ENCODE measurements around the gene TAF15. TPM values are rescaled to one million over a fixed set of nuclear protein-coding genes. Genes with fewer than 3 reads are reported as not detected.

The TAF15 gene
- total RNA-seq, 1 donor from 2014 or later, result 48.1 TPM

- no peak for DNase-seq (ENCODE audit: low spot score in 2 of 2)
- FAIRE-seq, result no peak
Measured at GRCh38 chr17:35812456-35812855, 3.2 kb downstream of the TAF15 start.

GRCh38 chr17:35816723-35817122 is 7.4 kb downstream of the TAF15 start:
- FAIRE-seq (no peak), DNase-seq (ENCODE audit: low spot score in 2 of 2) (no peak)

- no peak for FAIRE-seq
- DNase-seq (ENCODE audit: low spot score in 2 of 2), result no peak
Measured at GRCh38 chr17:35817196-35817595, 7.9 kb downstream of the TAF15 start.

GRCh38 chr17:35819455-35819854 is 10.2 kb downstream of the TAF15 start:
- no peak for FAIRE-seq

DNA sequence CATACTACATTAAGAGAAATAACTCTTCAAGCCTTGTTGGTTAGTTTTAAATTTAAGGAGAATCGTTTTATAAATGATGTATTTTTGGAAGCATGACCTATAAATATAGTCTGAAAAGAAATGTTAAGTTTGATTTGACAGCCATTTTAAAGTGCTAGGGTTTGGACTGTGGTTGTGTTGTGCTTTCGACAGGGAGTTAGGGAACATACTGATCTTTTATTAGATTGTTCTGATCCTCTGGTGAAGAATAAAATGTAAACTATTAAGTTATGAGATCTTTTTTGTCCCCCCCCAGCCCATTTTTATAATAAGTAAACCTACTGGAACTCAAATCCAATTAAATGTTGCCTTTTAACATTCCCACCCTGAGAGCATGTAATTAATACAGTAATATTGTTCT is 12.0 kb downstream of the TAF15 start:
- DNase-seq (ENCODE audit: low spot score in 2 of 2) (no peak), FAIRE-seq (no peak)

More at GRCh38 chr17:35819455-35819854, 10.2 kb downstream of the TAF15 start:
- DNase-seq (ENCODE audit: low spot score in 2 of 2), result no peak

DNA sequence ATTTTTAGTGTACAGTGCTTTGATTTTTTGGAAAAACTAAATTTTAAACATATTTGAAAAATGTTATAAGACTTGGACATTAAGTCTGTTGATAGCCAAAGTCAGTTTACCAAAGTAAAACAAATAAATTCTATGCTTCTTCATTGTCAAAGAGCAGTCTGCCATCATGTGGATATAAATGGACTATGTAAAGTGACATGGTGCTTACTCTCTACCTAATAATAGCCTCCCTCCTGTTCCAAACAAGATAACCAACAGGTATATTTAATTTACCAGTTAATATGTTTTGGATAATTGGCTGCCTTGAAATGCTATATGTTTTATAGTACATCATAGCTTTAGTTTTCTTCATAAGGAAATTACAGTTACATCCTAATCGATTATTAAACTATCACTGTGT is 15.9 kb downstream of the TAF15 start:
- FAIRE-seq, result no peak
- DNase-seq (ENCODE audit: low spot score in 2 of 2), result no peak

DNA sequence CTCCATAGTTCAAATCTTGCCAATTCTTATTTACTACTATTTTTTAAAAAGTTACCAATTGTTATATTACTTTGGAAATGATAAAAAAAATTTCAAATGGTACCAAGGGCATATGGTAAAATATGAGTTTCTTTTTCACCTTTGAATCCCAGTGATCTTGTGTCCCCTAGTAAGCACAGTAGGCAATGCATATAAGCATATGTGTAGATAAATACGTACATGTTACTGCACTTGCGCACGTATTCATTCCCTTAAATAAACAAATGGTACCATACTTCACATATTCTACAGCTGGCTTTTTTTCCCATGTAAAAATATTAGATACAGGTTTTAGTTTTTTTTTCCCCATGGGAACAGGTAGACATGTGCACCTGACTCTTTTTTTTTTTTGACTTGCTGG is 31.8 kb downstream of the TAF15 start:
- no peak for FAIRE-seq
- DNase-seq (ENCODE audit: low spot score in 2 of 2), result no peak

- DNase-seq (ENCODE audit: low spot score in 2 of 2) (no peak), FAIRE-seq (no peak)
Measured at GRCh38 chr17:35841505-35841904, 32.2 kb downstream of the TAF15 start.

DNA sequence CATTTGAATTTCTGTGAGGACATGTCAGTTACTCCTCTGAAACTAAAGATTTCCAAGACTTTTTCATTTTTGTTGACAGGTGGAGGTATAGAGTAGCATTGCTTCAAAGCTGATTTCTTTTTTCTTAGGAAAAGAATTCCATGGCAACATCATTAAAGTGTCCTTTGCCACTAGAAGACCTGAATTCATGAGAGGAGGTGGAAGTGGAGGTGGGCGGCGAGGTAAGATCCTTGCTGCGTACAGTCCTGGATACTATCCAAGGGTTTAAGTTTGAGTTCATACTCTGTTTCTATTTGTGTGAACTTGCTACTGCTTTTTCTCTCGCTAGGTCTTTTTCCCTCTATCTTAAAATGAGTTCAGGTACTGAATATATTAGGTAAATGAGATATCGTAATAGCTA is 33.0 kb downstream of the TAF15 start:
- DNase-seq (ENCODE audit: low spot score in 2 of 2) (no peak), FAIRE-seq (no peak)

- no peak for FAIRE-seq
- no peak for DNase-seq (ENCODE audit: low spot score in 2 of 2)
Measured at GRCh38 chr17:35843698-35844097, 34.4 kb downstream of the TAF15 start.

DNA sequence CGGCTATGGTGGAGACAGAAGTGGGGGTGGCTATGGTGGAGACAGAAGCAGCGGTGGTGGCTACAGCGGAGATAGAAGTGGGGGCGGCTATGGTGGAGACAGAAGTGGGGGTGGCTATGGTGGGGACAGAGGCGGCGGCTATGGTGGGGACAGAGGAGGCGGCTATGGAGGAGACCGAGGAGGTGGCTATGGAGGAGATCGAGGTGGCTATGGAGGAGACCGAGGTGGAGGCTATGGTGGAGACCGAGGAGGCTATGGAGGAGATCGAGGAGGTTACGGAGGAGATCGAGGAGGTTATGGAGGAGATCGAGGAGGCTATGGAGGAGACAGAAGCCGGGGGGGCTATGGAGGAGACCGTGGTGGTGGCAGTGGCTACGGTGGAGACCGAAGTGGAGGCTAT is 35.3 kb downstream of the TAF15 start:
- no peak for FAIRE-seq
- no peak for DNase-seq (ENCODE audit: low spot score in 2 of 2)

DNA sequence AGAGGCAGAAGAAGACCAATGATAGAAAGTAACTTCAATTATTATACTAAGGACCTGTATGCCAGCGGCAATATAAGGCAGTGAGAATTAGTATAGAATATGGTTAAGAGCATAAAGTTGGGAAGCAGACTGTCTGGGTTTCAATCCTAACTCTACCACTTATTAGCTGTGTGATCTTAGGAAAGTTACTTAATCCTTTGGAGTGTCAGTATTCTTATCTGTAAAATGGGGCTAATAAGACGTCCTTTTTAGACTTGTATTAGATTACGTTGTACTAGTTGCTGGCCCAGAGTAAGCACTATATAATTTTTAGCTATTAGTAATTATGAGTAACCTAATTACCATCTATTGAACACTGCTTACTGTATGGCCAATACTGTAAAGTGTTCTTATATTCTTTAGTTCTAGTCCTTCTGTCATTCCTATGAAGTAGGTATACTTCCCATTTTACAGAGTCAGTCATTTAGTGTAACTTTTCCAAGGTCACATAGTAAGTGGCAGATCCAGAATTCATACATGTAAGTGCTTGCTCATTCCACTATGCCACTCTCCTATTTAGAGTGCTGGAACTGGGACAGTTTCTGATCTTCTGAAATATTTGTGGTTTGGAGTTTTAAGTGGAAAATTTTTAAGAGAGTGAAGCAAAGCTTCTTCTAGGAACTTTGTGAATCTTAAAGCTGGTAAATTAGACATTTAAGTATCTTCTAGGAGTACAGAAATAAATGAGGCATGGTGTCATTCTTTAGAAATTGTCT is 36.9 kb downstream of the TAF15 start:
- DNase-seq (ENCODE audit: low spot score in 2 of 2) (no peak), FAIRE-seq (no peak)

DNA sequence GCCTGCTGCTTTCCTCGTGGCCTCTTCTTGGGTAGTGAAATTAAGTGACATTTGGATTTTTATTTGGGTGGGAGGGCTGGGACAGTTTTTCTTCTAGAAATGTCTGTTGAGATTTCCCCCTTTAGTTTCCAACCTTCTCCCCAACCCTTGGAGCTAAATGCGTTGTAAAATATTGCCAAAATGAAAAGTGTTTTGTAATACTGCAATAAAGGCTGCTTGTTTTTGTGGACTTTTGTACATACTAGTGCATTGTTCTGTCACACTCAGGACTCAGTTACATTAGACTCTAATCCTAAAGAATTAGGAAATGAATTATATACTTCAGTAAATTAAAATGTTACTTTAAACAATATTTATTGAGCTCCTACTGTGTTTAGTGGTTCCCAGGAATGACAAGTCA is 37.7 kb downstream of the TAF15 start:
- FAIRE-seq, result no peak

GRCh38 chr17:35847633-35848373 is 38.5 kb downstream of the TAF15 start:
- FAIRE-seq (no peak), DNase-seq (ENCODE audit: low spot score in 2 of 2) (no peak)

More for the DNA sequence above, 37.7 kb downstream of the TAF15 start:
- no peak for DNase-seq (ENCODE audit: low spot score in 2 of 2)

- peak in 1 of 2 donors; percentile 40 for DNase-seq (ENCODE audit: low spot score in 2 of 2)
- no peak for FAIRE-seq
Measured at GRCh38 chr17:35849469-35850348, 40.4 kb downstream of the TAF15 start.

DNA sequence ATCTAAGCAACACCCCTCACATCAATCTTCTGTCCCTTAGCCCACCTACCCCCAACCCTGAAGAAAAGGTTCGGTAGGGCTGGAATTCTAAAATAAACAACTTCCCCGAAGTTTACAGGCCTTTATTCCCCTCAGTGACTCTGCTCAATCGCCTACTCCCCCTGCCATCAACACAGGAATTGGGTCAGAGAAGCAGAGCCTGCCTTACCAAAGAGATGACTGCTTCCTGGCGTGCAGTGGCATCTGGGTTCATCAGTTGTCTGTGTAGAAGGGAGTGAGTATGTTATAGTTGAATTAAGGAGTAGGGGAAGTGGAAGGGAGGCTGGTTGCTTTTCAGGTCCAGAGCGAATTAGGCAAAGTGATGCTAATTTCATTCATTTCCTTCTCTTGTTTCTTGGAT is 46.7 kb downstream of the TAF15 start:
- FAIRE-seq (no peak), DNase-seq (ENCODE audit: low spot score in 2 of 2) (no peak)

GRCh38 chr17:35856603-35857002 is 47.3 kb downstream of the TAF15 start:
- FAIRE-seq (no peak), DNase-seq (ENCODE audit: low spot score in 2 of 2) (no peak)

DNA sequence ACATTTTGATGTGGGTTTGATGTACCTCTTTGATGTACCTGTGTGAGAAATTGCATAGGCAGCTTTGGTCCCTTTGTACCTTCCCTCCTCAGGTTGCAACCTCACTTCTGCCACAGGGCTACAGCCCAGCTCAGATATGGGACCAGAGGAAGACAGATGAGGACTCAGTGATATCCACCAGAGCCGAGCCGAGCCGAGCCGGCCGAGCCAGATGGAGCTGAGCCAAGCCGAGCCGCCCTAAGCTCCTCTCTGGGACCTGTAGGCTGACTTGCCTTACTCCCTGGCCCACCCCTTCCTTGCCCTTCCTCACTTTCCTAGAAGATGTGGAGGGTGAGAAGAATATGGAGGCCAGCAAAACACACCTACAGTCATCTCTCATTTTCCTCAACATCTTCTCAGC is 55.6 kb downstream of the TAF15 start:
- DNase-seq (ENCODE audit: low spot score in 2 of 2) (no peak), FAIRE-seq (no peak)

DNA sequence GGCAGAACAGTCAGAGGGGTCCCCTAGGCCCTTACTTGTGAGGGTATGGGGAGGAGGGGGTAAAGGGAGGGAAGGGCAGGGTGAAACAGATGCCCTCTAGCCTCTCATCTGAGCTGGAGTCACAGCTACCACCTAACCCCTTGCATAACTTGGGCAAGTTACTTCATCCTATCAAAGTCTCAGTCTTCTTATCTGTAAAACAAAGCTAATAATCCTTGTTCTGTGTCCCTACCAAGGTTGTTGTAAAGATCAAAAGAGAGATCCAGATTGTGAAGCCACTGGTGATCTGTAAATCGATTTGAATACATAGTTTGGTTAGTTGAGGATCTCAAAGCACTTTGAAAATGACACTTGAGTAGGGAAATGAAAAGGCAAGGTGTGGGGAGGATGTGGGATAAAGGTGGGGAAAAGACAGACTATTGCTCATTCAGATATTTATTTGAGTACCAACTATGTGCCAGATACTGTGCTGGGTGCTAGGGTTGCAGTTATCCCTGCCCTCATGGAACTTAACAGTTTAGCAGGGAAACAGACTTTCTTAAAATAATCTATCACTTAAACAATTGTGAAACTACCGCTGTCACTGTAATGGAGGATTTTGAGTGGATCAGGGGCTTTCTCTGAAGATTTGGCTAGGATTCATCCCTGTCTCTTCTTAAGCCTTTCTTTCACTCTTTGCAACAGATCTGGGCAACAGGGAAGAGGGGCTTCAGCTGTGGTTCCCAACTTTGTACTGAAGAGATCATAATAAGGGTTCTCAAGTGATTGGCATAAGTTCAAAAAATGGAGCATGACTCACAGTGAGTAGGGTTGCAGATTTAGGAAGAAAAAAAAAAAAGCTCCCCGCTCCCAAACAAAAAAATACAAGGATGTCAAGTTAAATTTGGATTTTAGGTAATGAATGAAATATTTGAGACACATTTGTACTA is 56.4 kb downstream of the TAF15 start:
- FAIRE-seq, result no peak
- no peak for DNase-seq (ENCODE audit: low spot score in 2 of 2)
